GM23248 (cell line): Measurements from ENCODE around the gene NRP1.

Source experiments
- EZH2 ChIP-seq: fragments of 200-600 bp; sonication (generic); IDR thresholded peaks from 2 replicates; pipeline ENCODE4 v1.6.1; 2018; ENCODE audit warnings: antibody characterized with exemption, mild to moderate bottlenecking; ENCODE audit not compliant: insufficient read depth, poor library complexity, severe bottlenecking
- EZH2phosphoT487 ChIP-seq: fragments of 200-600 bp; sonication (generic); IDR thresholded peaks from 2 replicates; pipeline ENCODE4 v1.6.1; 2018; ENCODE audit warnings: antibody characterized with exemption, moderate library complexity, mild to moderate bottlenecking, low read depth; ENCODE audit not compliant: insufficient read depth

DNA sequence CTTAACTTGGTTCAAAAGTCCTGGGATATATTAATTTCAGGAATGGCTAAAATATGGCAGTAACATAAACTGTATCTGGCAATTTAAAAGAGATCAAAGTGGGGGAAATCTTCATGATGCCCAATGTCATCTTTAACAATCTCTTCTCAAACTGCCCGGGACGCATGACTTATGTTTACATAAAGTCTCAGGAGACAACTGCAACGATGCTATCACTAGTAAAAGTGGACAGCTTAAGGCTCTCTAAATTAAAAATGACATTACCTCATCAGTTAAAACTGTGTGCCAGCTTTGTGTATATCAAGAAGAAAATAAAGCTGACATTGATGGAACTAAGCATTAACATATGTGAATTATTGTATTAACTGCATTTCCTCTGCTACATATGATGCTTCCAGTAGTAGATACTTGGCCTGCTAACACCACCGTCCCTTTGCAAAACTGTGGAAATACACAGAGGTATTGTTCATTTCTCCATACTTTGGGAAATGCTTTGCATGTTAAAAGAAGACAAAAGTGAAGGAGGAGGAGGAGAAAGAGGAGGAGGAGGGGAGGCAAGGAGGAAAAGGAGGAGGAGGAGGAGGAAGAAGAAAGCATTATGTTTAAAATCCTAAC lies 62.4 kb downstream of the NRP1 start:
- TF ChIP-seq EZH2 (no peak), EZH2phosphoT487 (no peak)
